Measurements from ENCODE around the gene AKAP8L.
A peak's percentile ranks its signal among the peaks of the same experiment; 100 is the strongest.

The AKAP8L gene

DNA sequence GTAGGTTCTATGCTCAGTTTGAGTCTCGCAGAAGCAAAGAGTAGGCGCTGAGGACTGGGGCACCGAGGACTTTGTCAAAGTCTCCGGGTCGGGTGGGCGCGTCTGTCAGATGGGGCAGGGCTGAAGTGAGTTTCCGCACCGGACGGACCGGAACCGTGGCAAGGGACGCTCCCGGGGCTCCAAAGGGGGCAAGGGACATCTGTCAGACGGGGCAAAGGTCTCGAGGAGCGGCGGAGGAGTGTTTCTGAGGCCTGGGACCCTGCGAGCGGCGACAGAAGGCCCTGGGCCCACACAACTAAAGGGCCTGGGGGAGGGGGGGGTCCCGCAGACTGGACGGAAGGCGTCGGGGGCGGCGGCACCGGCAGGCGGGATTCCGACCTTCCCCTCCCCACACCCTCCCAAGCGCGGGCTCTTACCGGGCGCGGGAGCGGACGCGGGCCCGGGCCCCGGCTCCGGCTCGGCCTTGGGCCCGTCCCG, 13.3 kb upstream of the AKAP8L start:
- Histone ChIP-seq H3K27me3 (ENCODE audit: control insufficient read depth in 1 of 2, insufficient read depth in 2 of 2, low read length in 2 of 2) (no peaks in the 10 kb centered on the region), H3K9ac (ENCODE audit: low read depth in 1 of 2, low read length in 2 of 2) (peak overlapping the region; percentile 76 to 78), H3K4me3 (ENCODE audit: low read depth in 1 of 2, low read length in 2 of 2) (peak overlapping the region; percentile 71 to 90), H3K27ac (ENCODE audit: low read depth, low read length) (no peak overlapping the region), H3K4me1 (ENCODE audit: control insufficient read depth in 1 of 2, insufficient read depth in 2 of 2, low read length in 2 of 2) (peaks cover 14 to 26% of the 10 kb centered on the region in 2 donors), H3K36me3 (ENCODE audit: control insufficient read depth in 1 of 2, insufficient read depth in 2 of 2, low read length in 2 of 2) (peaks cover 0 to 8% of the 10 kb centered on the region in 2 donors), H3K9me3 (ENCODE audit: control insufficient read depth in 1 of 2, low read length in 2 of 2) (no peaks in the 10 kb centered on the region)

DNA sequence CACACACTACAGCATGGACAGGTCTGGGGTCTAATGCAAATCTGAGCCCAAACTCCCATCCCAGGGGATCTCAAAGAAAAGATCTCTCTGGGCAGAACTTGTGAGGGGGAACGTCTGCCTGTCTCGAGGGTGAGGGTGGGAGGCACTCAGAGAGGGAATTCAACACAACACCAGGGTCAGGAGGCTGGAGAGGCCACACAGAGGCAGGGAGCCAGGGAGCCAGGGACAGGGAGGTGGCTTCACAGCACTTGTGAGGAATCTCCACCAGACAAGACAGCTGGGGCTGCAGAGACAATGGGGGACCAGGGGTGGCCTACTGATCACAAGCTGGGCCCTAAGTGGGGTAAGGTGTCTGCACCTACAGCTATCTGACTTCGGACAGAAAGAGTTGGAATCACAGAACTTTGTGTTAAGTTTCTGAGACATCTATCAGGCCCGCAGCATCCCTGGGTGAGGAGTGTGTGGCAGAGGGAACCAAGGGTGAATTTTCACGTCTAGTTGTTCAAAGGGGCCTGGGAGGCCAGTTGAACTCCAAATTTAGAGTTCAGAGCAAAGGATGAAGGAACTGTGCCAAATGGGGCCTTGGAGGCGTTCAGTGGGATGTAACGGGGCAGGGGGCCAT, 12.7 kb upstream of the AKAP8L start:
- Histone ChIP-seq H3K9me3 (ENCODE audit: control insufficient read depth in 1 of 2, low read length in 2 of 2) (no peaks in the 10 kb centered on the region), H3K9ac (ENCODE audit: low read depth in 1 of 2, low read length in 2 of 2) (peak overlapping the region; percentile 76 to 78), H3K4me1 (ENCODE audit: control insufficient read depth in 1 of 2, insufficient read depth in 2 of 2, low read length in 2 of 2) (peaks cover 14 to 26% of the 10 kb centered on the region in 2 donors), H3K27me3 (ENCODE audit: control insufficient read depth in 1 of 2, insufficient read depth in 2 of 2, low read length in 2 of 2) (no peaks in the 10 kb centered on the region), H3K4me3 (ENCODE audit: low read depth in 1 of 2, low read length in 2 of 2) (peak overlapping the region; percentile 71 to 90), H3K27ac (ENCODE audit: low read depth, low read length) (no peak overlapping the region), H3K36me3 (ENCODE audit: control insufficient read depth in 1 of 2, insufficient read depth in 2 of 2, low read length in 2 of 2) (peaks cover 0 to 14% of the 10 kb centered on the region in 2 donors)

DNA sequence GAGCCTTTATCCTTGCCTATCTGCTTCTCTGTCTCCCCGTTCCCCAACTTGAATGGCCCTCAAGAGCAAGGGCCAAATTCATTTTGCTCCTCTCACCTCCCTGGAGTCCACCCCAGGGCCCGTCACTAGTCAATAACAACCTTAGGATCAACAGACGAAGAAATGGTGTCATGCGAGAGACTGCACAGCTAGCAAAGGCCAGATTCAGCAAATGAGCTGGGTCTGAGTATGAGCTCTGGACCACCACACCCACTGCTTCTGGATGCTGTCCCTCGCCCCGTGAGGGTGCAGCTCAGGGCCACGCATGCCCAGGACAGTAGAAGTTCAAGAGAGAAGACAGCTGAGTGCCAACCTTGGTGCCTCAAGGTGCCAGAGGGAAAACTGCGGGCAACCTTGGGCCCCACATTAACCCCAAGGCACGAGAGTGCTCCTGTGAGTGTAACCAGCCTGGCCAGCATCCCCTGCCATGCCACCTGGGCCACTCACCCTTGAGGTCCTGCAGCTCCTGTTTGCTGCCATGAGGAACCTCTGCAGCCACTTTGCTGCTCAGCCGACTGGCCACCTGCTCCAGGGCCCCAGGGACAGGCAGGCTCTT, 11.8 kb upstream of the AKAP8L start:
- Histone ChIP-seq H3K4me1 (ENCODE audit: control insufficient read depth in 1 of 2, insufficient read depth in 2 of 2, low read length in 2 of 2) (peaks cover 14 to 26% of the 10 kb centered on the region in 2 donors), H3K27me3 (ENCODE audit: control insufficient read depth in 1 of 2, insufficient read depth in 2 of 2, low read length in 2 of 2) (no peaks in the 10 kb centered on the region), H3K27ac (ENCODE audit: low read depth, low read length) (no peak overlapping the region), H3K36me3 (ENCODE audit: control insufficient read depth in 1 of 2, insufficient read depth in 2 of 2, low read length in 2 of 2) (peaks cover 5 to 21% of the 10 kb centered on the region in 2 donors), H3K9ac (ENCODE audit: low read depth in 1 of 2, low read length in 2 of 2) (no peak overlapping the region), H3K9me3 (ENCODE audit: control insufficient read depth in 1 of 2, low read length in 2 of 2) (no peaks in the 10 kb centered on the region), H3K4me3 (ENCODE audit: low read depth in 1 of 2, low read length in 2 of 2) (peak overlapping the region in 1 of 2 donors; percentile 71)

DNA sequence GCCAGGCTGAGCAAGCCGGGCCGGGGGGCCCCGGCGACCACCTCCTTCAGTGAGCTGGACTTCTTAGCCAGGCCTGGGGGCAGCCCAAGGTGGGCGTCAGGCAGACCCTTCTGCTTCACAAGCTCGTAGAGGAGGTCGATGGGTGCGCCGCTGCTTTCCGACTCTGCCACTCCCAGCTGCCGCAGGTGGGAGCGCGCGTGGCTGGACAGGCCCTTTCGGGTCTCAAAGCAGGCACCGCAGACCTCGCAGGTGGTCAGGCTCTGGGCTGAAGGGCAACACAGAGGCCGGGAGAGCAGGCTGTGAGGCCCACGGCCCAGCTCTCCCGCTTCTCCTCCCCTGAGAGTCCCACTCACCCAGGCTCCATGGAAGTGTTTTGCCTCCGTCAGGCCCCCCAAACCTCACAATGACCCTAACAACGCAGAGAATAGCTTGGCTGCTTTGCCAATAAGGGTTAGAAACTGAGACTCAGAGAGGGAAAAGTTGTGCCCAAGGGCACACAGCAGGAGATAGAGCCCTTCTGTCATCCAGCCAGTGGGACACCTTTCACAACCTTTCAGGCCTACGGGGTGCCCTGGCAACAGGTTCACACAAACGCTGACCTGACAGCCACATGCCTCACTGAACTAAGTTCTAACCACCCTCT, 11.2 kb upstream of the AKAP8L start:
- Histone ChIP-seq H3K27ac (ENCODE audit: low read depth, low read length) (no peak overlapping the region), H3K27me3 (ENCODE audit: control insufficient read depth in 1 of 2, insufficient read depth in 2 of 2, low read length in 2 of 2) (no peaks in the 10 kb centered on the region), H3K4me1 (ENCODE audit: control insufficient read depth in 1 of 2, insufficient read depth in 2 of 2, low read length in 2 of 2) (peaks cover 14 to 26% of the 10 kb centered on the region in 2 donors), H3K9ac (ENCODE audit: low read depth in 1 of 2, low read length in 2 of 2) (no peak overlapping the region), H3K4me3 (ENCODE audit: low read depth in 1 of 2, low read length in 2 of 2) (no peak overlapping the region), H3K9me3 (ENCODE audit: control insufficient read depth in 1 of 2, low read length in 2 of 2) (no peaks in the 10 kb centered on the region), H3K36me3 (ENCODE audit: control insufficient read depth in 1 of 2, insufficient read depth in 2 of 2, low read length in 2 of 2) (peaks cover 5 to 27% of the 10 kb centered on the region in 2 donors)

DNA sequence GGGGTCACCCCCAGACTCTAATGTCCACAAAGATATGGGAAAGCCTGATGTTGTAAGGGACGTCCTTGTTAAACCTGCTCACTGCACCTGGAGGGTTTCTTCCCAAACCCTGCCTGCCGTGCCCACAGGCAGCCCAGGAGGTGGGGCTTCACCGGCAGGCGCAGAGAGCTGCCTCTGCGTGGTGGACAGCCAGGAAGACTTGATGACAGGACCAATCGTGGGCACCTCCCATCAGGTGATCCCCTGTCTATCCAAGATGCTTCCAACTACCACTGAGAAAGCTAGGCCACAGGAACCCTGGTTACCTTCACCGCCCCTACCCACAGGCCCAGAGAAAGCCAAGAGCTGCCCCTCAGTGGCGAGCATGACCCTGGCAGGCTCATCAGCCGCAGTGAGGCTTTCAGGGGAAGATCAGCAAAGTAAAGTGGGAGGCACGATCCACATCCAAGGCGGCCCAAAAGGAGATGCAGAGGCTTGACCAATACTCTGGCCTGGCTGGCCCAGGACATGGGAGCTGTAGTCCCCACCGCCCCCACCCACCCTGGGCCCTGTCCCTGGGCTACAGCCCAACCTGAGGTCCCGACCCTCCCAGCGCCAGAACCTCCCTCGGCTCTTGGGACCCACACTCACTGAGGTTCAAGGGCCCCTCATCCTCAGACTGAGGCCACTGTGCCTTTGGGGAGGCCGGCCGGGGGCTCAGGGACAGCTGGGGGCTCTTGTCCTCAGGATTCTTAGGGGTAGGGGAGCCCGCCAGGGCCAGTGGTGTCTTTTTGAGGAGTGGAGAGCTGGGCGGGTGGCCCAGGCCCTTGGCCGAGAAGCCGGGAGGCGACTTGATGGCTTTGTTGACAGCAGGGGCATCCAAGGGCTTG, 10.4 kb upstream of the AKAP8L start:
- Histone ChIP-seq H3K36me3 (ENCODE audit: control insufficient read depth in 1 of 2, insufficient read depth in 2 of 2, low read length in 2 of 2) (peaks cover 5 to 32% of the 10 kb centered on the region in 2 donors), H3K9me3 (ENCODE audit: control insufficient read depth in 1 of 2, low read length in 2 of 2) (no peaks in the 10 kb centered on the region), H3K9ac (ENCODE audit: low read depth in 1 of 2, low read length in 2 of 2) (no peak overlapping the region), H3K4me3 (ENCODE audit: low read depth in 1 of 2, low read length in 2 of 2) (no peak overlapping the region), H3K27me3 (ENCODE audit: control insufficient read depth in 1 of 2, insufficient read depth in 2 of 2, low read length in 2 of 2) (no peaks in the 10 kb centered on the region), H3K4me1 (ENCODE audit: control insufficient read depth in 1 of 2, insufficient read depth in 2 of 2, low read length in 2 of 2) (peaks cover 14 to 26% of the 10 kb centered on the region in 2 donors), H3K27ac (ENCODE audit: low read depth, low read length) (no peak overlapping the region)

DNA sequence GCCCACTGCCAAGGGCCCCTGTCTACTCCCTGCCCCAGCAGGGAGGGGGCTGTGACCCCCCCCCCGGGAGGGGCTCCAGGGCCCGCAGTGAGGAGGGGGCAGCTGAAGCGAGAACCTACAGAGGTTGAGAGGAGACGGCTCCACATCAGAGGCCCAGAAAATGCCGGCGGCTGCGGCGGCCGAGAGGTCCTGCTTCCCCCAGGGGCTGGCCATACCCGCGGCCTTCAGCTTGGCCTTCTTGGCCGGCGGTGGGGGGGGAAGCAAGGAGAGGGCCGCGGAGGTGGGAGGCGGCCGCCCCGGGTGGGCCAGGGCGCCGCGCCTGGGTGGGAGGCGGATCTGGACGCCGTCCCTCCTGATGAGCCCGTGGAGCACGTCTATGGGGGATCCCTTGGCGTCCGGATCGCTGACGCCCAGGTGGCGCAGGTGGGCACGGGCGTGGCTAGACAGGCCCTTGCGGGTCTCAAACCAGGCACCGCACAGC, 9.2 kb upstream of the AKAP8L start:
- Histone ChIP-seq H3K4me3 (ENCODE audit: low read depth in 1 of 2, low read length in 2 of 2) (no peak overlapping the region), H3K9me3 (ENCODE audit: control insufficient read depth in 1 of 2, low read length in 2 of 2) (peaks cover 0 to 3% of the 10 kb centered on the region in 2 donors), H3K27ac (ENCODE audit: low read depth, low read length) (no peak overlapping the region), H3K36me3 (ENCODE audit: control insufficient read depth in 1 of 2, insufficient read depth in 2 of 2, low read length in 2 of 2) (peaks cover 15 to 43% of the 10 kb centered on the region in 2 donors), H3K27me3 (ENCODE audit: control insufficient read depth in 1 of 2, insufficient read depth in 2 of 2, low read length in 2 of 2) (no peaks in the 10 kb centered on the region), H3K9ac (ENCODE audit: low read depth in 1 of 2, low read length in 2 of 2) (no peak overlapping the region), H3K4me1 (ENCODE audit: control insufficient read depth in 1 of 2, insufficient read depth in 2 of 2, low read length in 2 of 2) (peaks cover 14 to 20% of the 10 kb centered on the region in 2 donors)

DNA sequence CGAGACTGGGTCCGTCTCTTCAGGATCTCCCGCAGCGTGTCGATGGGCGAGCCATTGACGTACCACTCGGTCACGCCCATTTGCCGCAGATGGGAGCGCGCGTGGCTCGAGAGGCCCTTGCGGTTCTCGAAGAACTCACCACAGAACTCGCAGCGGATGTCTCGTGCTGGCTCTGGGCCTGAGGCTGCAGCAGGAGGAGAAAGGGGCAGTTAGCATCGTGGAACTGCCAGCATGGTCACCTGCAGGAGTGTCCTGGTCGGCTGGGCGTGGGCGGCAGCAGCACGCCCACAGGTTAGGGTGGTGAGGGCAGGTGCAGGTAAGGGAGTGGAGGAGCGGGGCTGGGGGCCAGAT, 8.5 kb upstream of the AKAP8L start:
- peaks cover 17 to 50% of the 10 kb centered on the region in 2 donors for H3K36me3 ChIP-seq (ENCODE audit: control insufficient read depth in 1 of 2, insufficient read depth in 2 of 2, low read length in 2 of 2)
- no peak overlapping the region for H3K27ac ChIP-seq (ENCODE audit: low read depth, low read length)
- no peak overlapping the region for H3K4me3 ChIP-seq (ENCODE audit: low read depth in 1 of 2, low read length in 2 of 2)
- no peaks in the 10 kb centered on the region for H3K27me3 ChIP-seq (ENCODE audit: control insufficient read depth in 1 of 2, insufficient read depth in 2 of 2, low read length in 2 of 2)
- H3K9ac ChIP-seq (ENCODE audit: low read depth in 1 of 2, low read length in 2 of 2), result no peak overlapping the region
- H3K9me3 ChIP-seq (ENCODE audit: control insufficient read depth in 1 of 2, low read length in 2 of 2), result peaks cover 0 to 3% of the 10 kb centered on the region in 2 donors
- H3K4me1 ChIP-seq (ENCODE audit: control insufficient read depth in 1 of 2, insufficient read depth in 2 of 2, low read length in 2 of 2), result peaks cover 14 to 20% of the 10 kb centered on the region in 2 donors

DNA sequence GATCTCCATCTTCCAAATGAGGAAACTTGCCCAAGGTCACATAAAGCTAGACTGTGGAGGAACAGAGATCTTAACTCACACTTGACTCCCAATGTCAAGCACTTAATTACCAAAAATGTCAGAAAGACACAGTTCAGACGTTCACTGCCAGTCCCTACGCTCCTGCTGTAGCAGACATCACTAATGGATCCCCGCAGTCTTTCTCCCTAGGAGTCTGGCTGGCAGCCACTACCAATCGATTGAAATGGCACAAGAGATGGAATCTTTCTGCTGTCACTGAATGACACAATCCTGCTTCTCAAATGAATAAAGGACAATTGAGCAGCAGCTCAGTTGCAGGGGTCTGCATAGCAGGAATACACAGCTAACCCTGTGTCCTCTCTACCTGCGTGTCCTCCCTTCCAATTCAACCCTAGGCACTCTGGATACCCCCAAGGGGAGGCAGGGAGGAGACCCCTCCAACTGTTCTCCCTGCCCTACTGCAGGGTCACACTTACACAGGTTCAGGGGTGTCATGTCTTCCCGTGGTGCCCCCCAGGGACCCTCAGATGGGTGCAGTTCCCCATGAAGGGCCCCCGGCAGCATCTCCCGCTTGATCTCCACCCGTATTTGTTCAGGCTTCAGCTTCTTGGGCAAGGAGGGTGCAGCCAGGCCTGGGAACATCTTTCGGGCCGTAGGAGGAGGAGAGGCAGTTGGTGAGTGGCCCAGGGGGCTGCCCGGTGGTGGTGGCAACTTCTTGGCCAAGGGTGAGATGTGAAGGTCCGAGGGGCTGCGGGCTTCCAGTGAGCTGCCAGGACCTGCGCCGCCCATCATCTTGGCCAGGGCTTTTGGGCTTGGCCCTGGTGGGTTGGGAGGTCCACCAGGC, 7.9 kb upstream of the AKAP8L start:
- Histone ChIP-seq H3K9me3 (ENCODE audit: control insufficient read depth in 1 of 2, low read length in 2 of 2) (peaks cover 0 to 3% of the 10 kb centered on the region in 2 donors), H3K36me3 (ENCODE audit: control insufficient read depth in 1 of 2, insufficient read depth in 2 of 2, low read length in 2 of 2) (peaks cover 17 to 51% of the 10 kb centered on the region in 2 donors), H3K4me3 (ENCODE audit: low read depth in 1 of 2, low read length in 2 of 2) (no peak overlapping the region), H3K9ac (ENCODE audit: low read depth in 1 of 2, low read length in 2 of 2) (no peak overlapping the region), H3K4me1 (ENCODE audit: control insufficient read depth in 1 of 2, insufficient read depth in 2 of 2, low read length in 2 of 2) (peaks cover 12 to 17% of the 10 kb centered on the region in 2 donors), H3K27ac (ENCODE audit: low read depth, low read length) (no peak overlapping the region), H3K27me3 (ENCODE audit: control insufficient read depth in 1 of 2, insufficient read depth in 2 of 2, low read length in 2 of 2) (no peaks in the 10 kb centered on the region)

DNA sequence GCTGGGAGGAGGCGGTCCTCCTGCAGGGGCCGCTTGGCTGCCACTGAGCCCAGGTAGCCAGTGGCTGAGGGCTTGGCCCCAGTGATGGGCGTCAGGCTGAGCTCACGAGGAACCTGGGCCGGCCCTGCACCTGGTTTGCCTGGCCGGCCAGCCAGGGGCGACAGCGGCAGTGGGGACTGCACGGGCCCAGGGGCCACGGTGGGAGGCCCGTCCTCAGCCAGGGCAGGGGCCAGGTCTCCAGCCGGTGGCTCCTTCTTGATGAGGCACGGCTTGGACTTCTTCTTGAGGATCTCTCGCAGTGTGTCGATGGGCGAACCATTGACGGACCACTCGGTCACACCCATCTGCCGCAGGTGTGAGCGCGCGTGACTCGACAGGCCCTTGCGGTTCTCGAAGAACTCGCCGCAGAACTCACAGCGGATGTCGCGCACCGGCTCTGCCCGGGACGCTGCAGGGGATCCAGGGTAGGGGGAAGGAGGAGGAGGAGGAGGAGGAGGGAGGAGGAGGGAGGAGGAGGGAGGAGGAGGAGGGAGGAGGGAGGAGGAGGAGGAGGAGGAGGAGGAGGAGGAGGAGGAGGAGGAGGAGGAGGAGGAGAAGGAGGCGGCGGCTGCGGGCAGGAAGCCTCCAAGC, 6.6 kb upstream of the AKAP8L start:
- H3K27ac ChIP-seq (ENCODE audit: low read depth, low read length), result no peak overlapping the region
- H3K36me3 ChIP-seq (ENCODE audit: control insufficient read depth in 1 of 2, insufficient read depth in 2 of 2, low read length in 2 of 2), result peaks cover 17 to 51% of the 10 kb centered on the region in 2 donors
- H3K9me3 ChIP-seq (ENCODE audit: control insufficient read depth in 1 of 2, low read length in 2 of 2), result peaks cover 0 to 3% of the 10 kb centered on the region in 2 donors
- H3K27me3 ChIP-seq (ENCODE audit: control insufficient read depth in 1 of 2, insufficient read depth in 2 of 2, low read length in 2 of 2), result no peaks in the 10 kb centered on the region
- H3K9ac ChIP-seq (ENCODE audit: low read depth in 1 of 2, low read length in 2 of 2), result no peak overlapping the region
- H3K4me1 ChIP-seq (ENCODE audit: control insufficient read depth in 1 of 2, insufficient read depth in 2 of 2, low read length in 2 of 2), result peaks cover 0 to 5% of the 10 kb centered on the region in 2 donors
- no peak overlapping the region for H3K4me3 ChIP-seq (ENCODE audit: low read depth in 1 of 2, low read length in 2 of 2)

Measured in duodenal mucosa (tissue), 2 donors.